SH-SY5Y (cell line): ENCODE data around the gene GALNT18.

Source experiments
- GATA2 ChIP-seq: IDR thresholded peaks from 2 replicates; pipeline ENCODE4 v1.6.1; 2011; ENCODE audit warnings: mild to moderate bottlenecking, low read depth, low read length
- GATA3 ChIP-seq: IDR thresholded peaks from 2 replicates; pipeline ENCODE4 v1.6.1; 2011; ENCODE audit warnings: low read depth, mild to moderate bottlenecking, low read length, moderate library complexity

Gene GALNT18

GRCh38 chr11:11440144-11440543 is 181.7 kb downstream of the GALNT18 start:
- TF ChIP-seq GATA2 (no peak), GATA3 (no peak)

- TF ChIP-seq GATA2 (no peak), GATA3 (no peak)
These were observed 182.2 kb downstream of the GALNT18 start for GRCh38 chr11:11439591-11439990.

GRCh38 chr11:11436715-11437313 is 185.0 kb downstream of the GALNT18 start:
- TF ChIP-seq GATA3 (no peak), GATA2 (no peak)

- TF ChIP-seq GATA3: no peak
- no peak for TF ChIP-seq GATA2
These were observed 186.2 kb downstream of the GALNT18 start for GRCh38 chr11:11435635-11436034.

GRCh38 chr11:11433960-11434359 is 187.8 kb downstream of the GALNT18 start:
- no peak for TF ChIP-seq GATA2
- no peak for TF ChIP-seq GATA3

GRCh38 chr11:11432621-11433319 is 189.0 kb downstream of the GALNT18 start:
- TF ChIP-seq GATA3 (no peak), GATA2 (no peak)

GRCh38 chr11:11430431-11430830 is 191.4 kb downstream of the GALNT18 start:
- no peak for TF ChIP-seq GATA2
- TF ChIP-seq GATA3: no peak

GRCh38 chr11:11428714-11429113 is 193.1 kb downstream of the GALNT18 start:
- TF ChIP-seq GATA2: no peak
- TF ChIP-seq GATA3: no peak

- no peak for TF ChIP-seq GATA2
- no peak for TF ChIP-seq GATA3
These were observed 194.3 kb downstream of the GALNT18 start for GRCh38 chr11:11427542-11427941.

GRCh38 chr11:11427140-11427539 is 194.7 kb downstream of the GALNT18 start:
- TF ChIP-seq GATA2: no peak
- TF ChIP-seq GATA3: no peak

- TF ChIP-seq GATA3 (no peak), GATA2 (no peak)
These were observed 195.4 kb downstream of the GALNT18 start for GRCh38 chr11:11426226-11426952.

- TF ChIP-seq GATA3: no peak
- no peak for TF ChIP-seq GATA2
These were observed 196.0 kb downstream of the GALNT18 start for GRCh38 chr11:11425806-11426205.

GRCh38 chr11:11424688-11425087 is 197.1 kb downstream of the GALNT18 start:
- TF ChIP-seq GATA3 (no peak), GATA2 (no peak)

GRCh38 chr11:11422411-11423128 is 199.2 kb downstream of the GALNT18 start:
- TF ChIP-seq GATA3 (no peak), GATA2 (no peak)
